ENCODE data around the gene GABRQ.
"Not testable (repeated sequence)": the region's sequence is repeated elsewhere in the genome, so short reads cannot be mapped to it uniquely, and the experiment has no call there.

Gene GABRQ

GRCh38 chrX:152658302-152658701 is 20.6 kb downstream of the GABRQ start:
- no peak for DNase-seq (ENCODE audit: low spot score)

- no peak for DNase-seq (ENCODE audit: low spot score)
Measured at GRCh38 chrX:152663086-152663485, 25.4 kb downstream of the GABRQ start.

DNA sequence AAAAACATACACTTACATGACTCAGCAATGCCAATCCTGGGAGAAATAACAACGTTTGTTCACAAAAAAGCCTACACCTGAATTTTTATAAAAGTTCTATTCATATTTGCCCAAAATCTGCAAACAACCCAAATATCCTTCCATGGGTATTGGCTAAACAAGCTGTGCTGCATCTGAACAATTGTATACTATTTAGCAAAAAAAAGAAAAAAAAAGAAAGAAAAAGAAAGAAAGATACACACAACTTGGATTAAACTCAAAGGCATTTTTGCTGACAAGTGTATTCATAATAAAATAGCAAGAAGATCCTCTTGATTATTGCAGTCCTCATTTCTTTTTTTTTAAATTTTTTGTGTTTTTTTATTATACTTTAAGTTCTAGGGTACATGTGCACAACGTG is 36.4 kb downstream of the GABRQ start:
- no peak for DNase-seq (ENCODE audit: low spot score)

DNA sequence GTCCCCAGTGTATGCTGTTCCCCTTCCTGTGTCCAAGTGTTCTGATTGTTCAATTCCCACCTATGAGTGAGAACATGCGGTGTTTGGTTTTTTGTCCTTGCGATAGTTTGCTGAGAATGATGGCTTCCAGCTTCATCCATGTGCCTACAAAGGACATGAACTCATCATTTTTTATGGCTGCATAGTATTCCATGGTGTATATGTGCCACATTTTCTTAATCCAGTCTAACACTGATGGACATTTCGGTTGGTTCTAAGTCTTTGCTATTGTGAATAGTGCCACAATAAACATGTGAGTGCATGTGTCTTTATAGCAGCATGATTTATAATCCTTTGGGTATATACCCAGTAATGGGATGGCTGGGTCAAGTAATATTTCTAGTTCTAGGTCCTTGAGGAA is 37.0 kb downstream of the GABRQ start:
- not testable (repeated sequence) for DNase-seq (ENCODE audit: low spot score)

DNA sequence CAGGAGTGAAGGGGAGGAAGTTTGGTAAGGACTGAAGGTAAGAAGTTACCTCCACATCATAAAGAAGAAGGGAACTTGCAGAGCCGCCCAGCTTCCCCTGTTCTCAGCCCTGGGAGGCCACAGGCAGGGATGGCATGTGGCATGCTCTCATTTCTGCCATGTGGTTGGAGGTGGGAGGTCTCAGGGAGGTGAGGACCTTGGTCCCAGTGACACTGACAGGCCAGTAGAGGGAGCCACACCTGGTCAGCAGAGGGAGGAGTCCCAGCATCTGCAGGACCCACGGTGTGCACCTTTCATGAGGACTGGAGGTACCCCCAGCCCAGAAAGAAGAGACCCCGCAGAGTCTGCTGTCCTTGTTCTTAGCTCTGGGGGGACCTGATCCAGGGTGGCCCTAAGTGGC is 43.3 kb downstream of the GABRQ start:
- not testable (repeated sequence) for DNase-seq (ENCODE audit: low spot score)

- not testable (repeated sequence) for DNase-seq (ENCODE audit: low spot score)
Measured at GRCh38 chrX:152697952-152698931, 60.5 kb downstream of the GABRQ start, which contains the start of gene MAGEA3. MAGEA3 (plus strand) TSS chrX:152698794; CDS start chrX:152700833, 2,039 bp downstream.

GRCh38 chrX:152700390-152700789 is 62.7 kb downstream of the GABRQ start:
- not testable (repeated sequence) for DNase-seq (ENCODE audit: low spot score)

- not testable (repeated sequence) for DNase-seq (ENCODE audit: low spot score)
Measured at GRCh38 chrX:152706500-152706899, 68.8 kb downstream of the GABRQ start.
